Endothelial cell (in vitro differentiated cells): ENCODE results near the gene RAD51B. TPM values are rescaled to one million over a fixed set of nuclear protein-coding genes. Genes with fewer than 3 reads are reported as not detected.
A peak's percentile ranks its signal among the peaks of the same experiment; 100 is the strongest.

Experiments
- DNase-seq: peaks from one replicate; pipeline ENCODE4 v3.0.0; 2021; ENCODE audit warnings: low spot score
- H3K27ac Mint-ChIP-seq: one replicate; pipeline ENCODE4 v1.8.0; 2021; ENCODE audit warnings: mixed read lengths, inconsistent platforms; ENCODE audit not compliant: unreplicated experiment
- H3K27me3 Mint-ChIP-seq: one replicate; pipeline ENCODE4 v1.8.0; 2021; ENCODE audit warnings: mild to moderate bottlenecking, moderate library complexity, mixed read lengths, inconsistent platforms; ENCODE audit not compliant: unreplicated experiment
- H3K36me3 Mint-ChIP-seq: one replicate; pipeline ENCODE4 v1.8.0; 2021; ENCODE audit warnings: mild to moderate bottlenecking, low read depth, mixed read lengths, inconsistent platforms; ENCODE audit not compliant: unreplicated experiment
- H3K4me1 Mint-ChIP-seq: one replicate; pipeline ENCODE4 v1.8.0; 2021; ENCODE audit warnings: mild to moderate bottlenecking, mixed read lengths, inconsistent platforms; ENCODE audit not compliant: unreplicated experiment
- H3K4me3 Mint-ChIP-seq: one replicate; pipeline ENCODE4 v1.8.0; 2021; ENCODE audit warnings: mild to moderate bottlenecking, mixed read lengths, inconsistent platforms; ENCODE audit not compliant: unreplicated experiment
- H3K9me3 Mint-ChIP-seq: one replicate; pipeline ENCODE4 v1.8.0; 2021; ENCODE audit warnings: mixed read lengths, inconsistent platforms; ENCODE audit not compliant: unreplicated experiment
- CTCF ChIP-seq: fragments of 200-600 bp; sonication (generic); IDR thresholded peaks from one replicate; pipeline ENCODE4 v1.5.0; 2021; ENCODE audit warnings: antibody characterized with exemption; ENCODE audit not compliant: unreplicated experiment
- total RNA-seq: library from RNA; stranded (reverse); fragmentation: NEBNext Ultra II Directional; extraction: Animal tissue kit (Norgen Biotek cat#: 25700); gene quantifications from one replicate; pipeline ENCODE4 v1.2.1, GENCODE V29; 2021; ENCODE audit not compliant: unreplicated experiment

RAD51B gene
- total RNA-seq, 1 donor from 2014 or later = 23.5 TPM

DNA sequence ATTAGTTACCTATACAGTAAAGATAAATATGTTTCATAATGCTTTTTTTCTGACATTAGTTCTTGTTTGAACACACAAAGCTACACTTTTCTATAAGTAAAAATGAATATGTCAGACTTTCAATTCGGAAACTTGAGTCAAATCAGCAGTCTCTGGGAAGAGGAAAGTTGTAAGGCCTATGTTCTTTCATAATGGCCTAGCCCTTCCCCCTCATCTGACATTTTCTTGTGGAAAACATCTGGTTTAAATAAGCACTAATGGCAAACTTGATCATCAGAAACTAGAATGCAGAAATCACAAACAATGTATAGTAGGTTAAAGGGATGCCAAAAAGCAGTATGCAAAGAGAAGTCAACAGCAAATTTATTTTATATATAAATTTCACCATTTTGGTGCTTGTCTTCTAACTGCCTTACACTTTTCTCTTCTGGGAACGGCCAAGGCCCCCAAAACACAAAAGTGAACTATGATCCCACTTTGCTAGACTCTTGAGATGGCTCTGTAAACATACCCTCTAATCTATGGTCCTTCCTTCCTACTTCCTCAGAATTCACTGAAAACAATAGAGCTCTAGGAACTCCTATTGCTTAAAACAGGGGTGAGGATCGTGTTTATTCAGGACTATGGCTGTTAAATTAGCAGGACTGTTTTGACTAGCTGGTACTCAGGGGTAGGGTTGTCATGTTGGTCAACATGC is 444.1 kb downstream of the RAD51B start:
- H3K4me3 Mint-ChIP-seq = no peak overlapping the region
- DNase-seq = no peak
- no peaks in the 10 kb centered on the region for H3K27me3 Mint-ChIP-seq
- H3K4me1 Mint-ChIP-seq = peaks cover 63% of the 10 kb centered on the region
- H3K36me3 Mint-ChIP-seq = no peaks in the 10 kb centered on the region
- H3K27ac Mint-ChIP-seq = peak overlapping the region; percentile 90
- no peaks in the 10 kb centered on the region for H3K9me3 Mint-ChIP-seq
- TF ChIP-seq CTCF = no peak

DNA sequence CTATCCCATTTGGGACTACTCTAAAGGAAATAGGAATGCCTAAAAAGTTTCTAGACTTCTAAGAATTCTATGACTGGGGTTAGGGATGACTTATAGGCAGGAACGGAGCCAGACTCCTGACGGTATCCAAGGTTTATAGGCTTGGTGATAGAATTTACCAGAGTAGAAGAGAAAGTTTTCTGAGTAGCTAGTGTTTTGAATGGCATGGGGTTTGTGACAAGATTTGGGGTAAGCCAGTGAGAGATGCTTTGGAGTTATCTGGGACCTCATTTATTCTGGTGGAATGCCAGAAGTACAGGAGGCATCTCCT is 444.6 kb downstream of the RAD51B start:
- Mint-ChIP-seq H3K9me3 (no peaks in the 10 kb centered on the region), H3K27ac (peak overlapping the region; percentile 90), H3K36me3 (peaks cover under 1% of the 10 kb centered on the region), H3K4me1 (peaks cover 63% of the 10 kb centered on the region), H3K27me3 (no peaks in the 10 kb centered on the region), H3K4me3 (no peak overlapping the region)
- no peak for TF ChIP-seq CTCF
- no peak for DNase-seq

- no peak for DNase-seq
- Mint-ChIP-seq H3K4me3 (no peak overlapping the region), H3K27me3 (no peaks in the 10 kb centered on the region), H3K9me3 (no peaks in the 10 kb centered on the region), H3K36me3 (peaks cover 7% of the 10 kb centered on the region), H3K27ac (no peak overlapping the region), H3K4me1 (peaks cover 47% of the 10 kb centered on the region)
- TF ChIP-seq CTCF = no peak
Measured at GRCh38 chr14:68266998-68267397, 447.4 kb downstream of the RAD51B start.

DNA sequence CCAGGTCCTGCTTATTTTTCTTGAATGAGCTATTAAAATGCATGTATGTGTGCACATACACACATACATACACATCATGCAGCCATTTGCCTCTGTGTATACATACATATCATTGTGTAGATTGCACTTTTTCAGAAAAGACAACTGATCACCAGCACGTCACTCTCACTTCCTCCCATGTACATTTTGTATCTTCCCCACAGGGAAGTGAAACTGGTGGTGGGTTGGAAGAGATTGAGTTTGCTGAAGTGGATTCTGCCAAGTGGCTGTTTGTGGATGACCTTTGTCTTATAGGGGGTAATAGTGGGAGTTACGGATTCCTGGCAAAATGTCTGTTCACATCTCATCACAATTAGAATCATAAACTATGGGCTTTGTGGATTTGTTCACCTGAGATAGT is 448.6 kb downstream of the RAD51B start:
- no peak for TF ChIP-seq CTCF
- H3K9me3 Mint-ChIP-seq = no peaks in the 10 kb centered on the region
- H3K4me1 Mint-ChIP-seq = peaks cover 35% of the 10 kb centered on the region
- H3K27me3 Mint-ChIP-seq = no peaks in the 10 kb centered on the region
- DNase-seq = no peak
- no peak overlapping the region for H3K27ac Mint-ChIP-seq
- no peak overlapping the region for H3K4me3 Mint-ChIP-seq
- H3K36me3 Mint-ChIP-seq = peaks cover 7% of the 10 kb centered on the region

- H3K27ac Mint-ChIP-seq = no peak overlapping the region
- no peak for DNase-seq
- no peaks in the 10 kb centered on the region for H3K9me3 Mint-ChIP-seq
- no peak overlapping the region for H3K4me3 Mint-ChIP-seq
- peaks cover 7% of the 10 kb centered on the region for H3K36me3 Mint-ChIP-seq
- no peak for TF ChIP-seq CTCF
- peaks cover 34% of the 10 kb centered on the region for H3K4me1 Mint-ChIP-seq
- H3K27me3 Mint-ChIP-seq = no peaks in the 10 kb centered on the region
Measured at GRCh38 chr14:68268719-68269118, 449.1 kb downstream of the RAD51B start.
